Osteocyte (in vitro differentiated cells): ENCODE data around the gene ETV3L. TPM values are rescaled to one million over a fixed set of nuclear protein-coding genes. Genes with fewer than 3 reads are reported as not detected.

Experiments used
- DNase-seq: peaks from one replicate; pipeline ENCODE4 v3.0.0; 2021; ENCODE audit warnings: mixed read lengths; ENCODE audit not compliant: unreplicated experiment; ENCODE audit errors: extremely low spot score
- H3K27ac Mint-ChIP-seq: one replicate; pipeline ENCODE4 v1.8.0; 2021; ENCODE audit warnings: mild to moderate bottlenecking, mixed read lengths; ENCODE audit not compliant: unreplicated experiment
- H3K27me3 Mint-ChIP-seq: one replicate; pipeline ENCODE4 v1.8.0; 2021; ENCODE audit warnings: mixed read lengths; ENCODE audit not compliant: unreplicated experiment
- H3K36me3 Mint-ChIP-seq: one replicate; pipeline ENCODE4 v1.8.0; 2021; ENCODE audit warnings: mixed read lengths; ENCODE audit not compliant: unreplicated experiment
- H3K4me1 Mint-ChIP-seq: one replicate; pipeline ENCODE4 v1.8.0; 2021; ENCODE audit warnings: mixed read lengths; ENCODE audit not compliant: unreplicated experiment
- H3K4me3 Mint-ChIP-seq: one replicate; pipeline ENCODE4 v1.8.0; 2021; ENCODE audit warnings: mild to moderate bottlenecking, moderate library complexity, mixed read lengths; ENCODE audit not compliant: unreplicated experiment
- H3K9me3 Mint-ChIP-seq: one replicate; pipeline ENCODE4 v1.8.0; 2021; ENCODE audit warnings: mixed read lengths; ENCODE audit not compliant: unreplicated experiment
- total RNA-seq: library from RNA; stranded (reverse); gene quantifications from 2 replicates; pipeline ENCODE4 v1.2.1, GENCODE V29; 2021
- TF ChIP-seq, protein P1 (sequence below): fragments of 200-600 bp; sonication (generic); IDR thresholded peaks from 2 replicates; pipeline ENCODE4 v1.5.0; 2021; ENCODE audit warnings: antibody characterized with exemption, mild to moderate bottlenecking, moderate library complexity

The ETV3L gene
- total RNA-seq, 1 donor from 2014 or later = not detected

DNA sequence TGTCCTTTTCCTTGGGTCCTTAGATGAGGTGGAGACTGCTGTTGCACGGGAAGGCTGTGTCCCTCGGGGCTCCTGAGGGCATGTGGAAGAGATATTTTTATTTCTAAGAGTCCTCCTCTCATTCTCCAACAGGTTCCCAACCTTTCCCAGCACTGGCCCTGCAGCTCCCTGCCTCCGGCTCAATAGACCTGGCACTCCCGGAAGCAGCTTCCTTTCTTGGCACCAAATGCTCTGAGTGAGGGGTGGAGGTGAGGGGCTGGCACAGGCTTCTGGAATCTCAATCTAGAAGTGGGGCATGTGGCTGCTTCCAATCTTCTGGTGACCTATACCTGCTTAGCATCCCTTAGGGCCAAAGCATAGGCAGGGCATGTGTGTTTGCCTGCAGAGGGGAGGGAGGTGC is 4.5 kb downstream of the ETV3L start:
- peaks cover 6% of the 10 kb centered on the region for H3K4me1 Mint-ChIP-seq
- H3K4me3 Mint-ChIP-seq = no peak overlapping the region
- DNase-seq = no peak
- no peak overlapping the region for H3K27ac Mint-ChIP-seq
- no peaks in the 10 kb centered on the region for H3K36me3 Mint-ChIP-seq
- TF ChIP-seq, protein P1, sequence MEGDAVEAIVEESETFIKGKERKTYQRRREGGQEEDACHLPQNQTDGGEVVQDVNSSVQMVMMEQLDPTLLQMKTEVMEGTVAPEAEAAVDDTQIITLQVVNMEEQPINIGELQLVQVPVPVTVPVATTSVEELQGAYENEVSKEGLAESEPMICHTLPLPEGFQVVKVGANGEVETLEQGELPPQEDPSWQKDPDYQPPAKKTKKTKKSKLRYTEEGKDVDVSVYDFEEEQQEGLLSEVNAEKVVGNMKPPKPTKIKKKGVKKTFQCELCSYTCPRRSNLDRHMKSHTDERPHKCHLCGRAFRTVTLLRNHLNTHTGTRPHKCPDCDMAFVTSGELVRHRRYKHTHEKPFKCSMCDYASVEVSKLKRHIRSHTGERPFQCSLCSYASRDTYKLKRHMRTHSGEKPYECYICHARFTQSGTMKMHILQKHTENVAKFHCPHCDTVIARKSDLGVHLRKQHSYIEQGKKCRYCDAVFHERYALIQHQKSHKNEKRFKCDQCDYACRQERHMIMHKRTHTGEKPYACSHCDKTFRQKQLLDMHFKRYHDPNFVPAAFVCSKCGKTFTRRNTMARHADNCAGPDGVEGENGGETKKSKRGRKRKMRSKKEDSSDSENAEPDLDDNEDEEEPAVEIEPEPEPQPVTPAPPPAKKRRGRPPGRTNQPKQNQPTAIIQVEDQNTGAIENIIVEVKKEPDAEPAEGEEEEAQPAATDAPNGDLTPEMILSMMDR = no peak
- no peaks in the 10 kb centered on the region for H3K9me3 Mint-ChIP-seq
- H3K27me3 Mint-ChIP-seq = peaks cover under 1% of the 10 kb centered on the region

DNA sequence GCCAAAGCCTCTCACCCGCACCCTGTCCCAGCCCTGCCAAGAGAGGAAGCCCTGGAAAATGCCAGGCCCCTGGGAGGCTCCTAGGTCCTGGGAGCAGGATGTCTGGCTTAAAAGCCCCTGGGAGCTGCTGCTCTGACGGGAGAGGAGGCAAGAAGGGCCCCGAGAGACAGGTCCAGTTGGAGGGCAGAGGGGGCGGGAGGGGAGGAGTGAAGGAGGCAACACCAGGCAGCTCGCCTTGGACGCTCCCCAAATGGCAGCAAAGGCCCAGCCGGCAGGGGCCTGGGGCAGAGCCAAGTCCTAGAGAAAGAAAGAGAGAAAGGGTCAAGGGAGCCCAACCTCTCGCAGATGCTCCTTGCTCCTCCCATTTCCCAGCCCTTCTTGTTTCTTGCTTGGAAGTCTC is 6.8 kb downstream of the ETV3L start:
- Mint-ChIP-seq H3K36me3 (no peaks in the 10 kb centered on the region), H3K27ac (no peak overlapping the region), H3K27me3 (peaks cover 2% of the 10 kb centered on the region), H3K9me3 (no peaks in the 10 kb centered on the region), H3K4me3 (no peak overlapping the region), H3K4me1 (peaks cover 8% of the 10 kb centered on the region)
- TF ChIP-seq, protein P1 = no peak
- DNase-seq = no peak

DNA sequence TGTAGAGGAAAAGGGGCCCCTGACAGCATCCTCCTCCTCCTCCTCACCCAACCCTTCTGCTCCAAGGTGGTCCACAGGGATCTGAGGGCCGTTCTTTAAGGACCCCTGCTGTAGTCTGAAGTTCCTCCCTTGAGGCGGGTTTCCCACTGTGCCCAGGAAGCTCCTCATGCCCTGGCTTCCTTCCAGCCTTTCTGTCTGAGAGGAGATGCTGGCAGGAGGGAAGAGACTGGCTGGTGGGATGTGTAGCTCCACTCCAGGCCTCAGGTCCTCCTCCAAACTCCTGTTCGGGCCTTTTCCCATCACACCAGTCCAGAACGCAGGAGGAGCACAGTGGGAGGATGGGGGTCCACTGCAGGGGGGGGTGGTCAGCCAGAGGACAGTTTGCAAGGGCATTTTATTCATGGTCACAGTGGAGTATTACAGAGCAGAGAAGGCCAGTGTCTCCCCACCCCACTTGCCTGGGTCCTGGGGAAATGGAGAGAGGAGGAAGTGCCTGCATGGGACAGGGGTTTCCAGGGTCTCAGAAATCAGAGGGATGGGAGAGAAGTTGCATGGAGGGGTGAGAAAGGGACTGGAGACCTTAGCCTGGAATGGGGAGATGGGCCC is 7.8 kb downstream of the ETV3L start:
- Mint-ChIP-seq H3K4me1 (peaks cover 8% of the 10 kb centered on the region), H3K27ac (no peak overlapping the region), H3K4me3 (no peak overlapping the region), H3K9me3 (no peaks in the 10 kb centered on the region), H3K27me3 (peaks cover 2% of the 10 kb centered on the region), H3K36me3 (no peaks in the 10 kb centered on the region)
- DNase-seq = no peak
- TF ChIP-seq, protein P1 = no peak

DNA sequence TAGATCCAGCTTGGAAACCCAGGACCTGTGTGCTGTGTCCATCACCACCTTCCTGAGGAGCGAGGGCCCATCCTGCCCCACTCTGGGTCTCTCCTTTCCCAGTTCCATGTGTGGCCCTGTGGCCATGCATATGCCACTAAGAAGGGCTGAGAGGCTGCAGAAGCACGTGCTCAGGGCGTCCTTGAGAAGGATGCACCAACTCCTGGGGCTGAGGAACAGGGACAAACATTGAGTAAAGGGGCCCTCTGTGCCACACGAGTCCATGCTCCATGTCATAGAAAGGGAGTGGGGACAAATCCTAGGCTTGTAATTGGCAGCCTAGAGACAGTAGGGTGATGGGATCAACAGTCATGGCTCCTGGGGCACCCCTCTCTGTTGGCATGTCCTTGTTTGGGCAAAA is 8.4 kb downstream of the ETV3L start:
- Mint-ChIP-seq H3K27me3 (peaks cover 2% of the 10 kb centered on the region), H3K4me3 (no peak overlapping the region), H3K9me3 (no peaks in the 10 kb centered on the region), H3K4me1 (peaks cover 8% of the 10 kb centered on the region), H3K27ac (no peak overlapping the region), H3K36me3 (no peaks in the 10 kb centered on the region)
- no peak for DNase-seq
- TF ChIP-seq, protein P1 = no peak

DNA sequence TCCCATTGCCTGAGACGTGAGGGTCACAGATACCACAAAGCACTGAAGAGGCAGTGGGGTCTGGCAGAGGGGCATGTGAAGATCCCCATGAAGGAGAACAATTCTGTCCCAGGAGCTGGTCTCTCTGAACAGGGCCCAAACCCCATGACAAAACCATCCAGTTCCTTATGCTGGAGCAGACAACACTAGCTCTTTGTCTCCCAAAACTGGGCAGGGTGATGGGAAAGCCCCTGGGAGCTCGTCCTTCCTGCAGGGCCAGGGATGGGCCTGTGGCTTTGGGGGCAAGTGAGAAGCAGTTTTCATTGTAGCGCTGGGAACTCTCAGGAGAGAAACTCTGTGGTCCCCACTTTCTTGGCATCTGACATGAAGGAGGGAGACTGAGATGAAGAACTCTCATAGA is 8.8 kb downstream of the ETV3L start:
- no peak overlapping the region for H3K27ac Mint-ChIP-seq
- no peaks in the 10 kb centered on the region for H3K36me3 Mint-ChIP-seq
- DNase-seq = no peak
- H3K27me3 Mint-ChIP-seq = peaks cover 2% of the 10 kb centered on the region
- H3K4me1 Mint-ChIP-seq = peaks cover 8% of the 10 kb centered on the region
- TF ChIP-seq, protein P1 = no peak
- H3K9me3 Mint-ChIP-seq = no peaks in the 10 kb centered on the region
- no peak overlapping the region for H3K4me3 Mint-ChIP-seq
